Measurements from ENCODE around the gene TERT.

- TF ChIP-seq EZH2 (IDR thresholded peaks at IDR 0.05; ENCODE audit: low read length, unreplicated experiment): no peak
- TF ChIP-seq CTCF (conservative IDR thresholded peaks at IDR 0.05; ENCODE audit: low read depth, low read length): no peak
Observed at GRCh38 chr5:1212881-1213280, 82.0 kb downstream of the TERT start.

All from PC-3 (cell line).